ENCODE results near the gene PRPF19.

DNA sequence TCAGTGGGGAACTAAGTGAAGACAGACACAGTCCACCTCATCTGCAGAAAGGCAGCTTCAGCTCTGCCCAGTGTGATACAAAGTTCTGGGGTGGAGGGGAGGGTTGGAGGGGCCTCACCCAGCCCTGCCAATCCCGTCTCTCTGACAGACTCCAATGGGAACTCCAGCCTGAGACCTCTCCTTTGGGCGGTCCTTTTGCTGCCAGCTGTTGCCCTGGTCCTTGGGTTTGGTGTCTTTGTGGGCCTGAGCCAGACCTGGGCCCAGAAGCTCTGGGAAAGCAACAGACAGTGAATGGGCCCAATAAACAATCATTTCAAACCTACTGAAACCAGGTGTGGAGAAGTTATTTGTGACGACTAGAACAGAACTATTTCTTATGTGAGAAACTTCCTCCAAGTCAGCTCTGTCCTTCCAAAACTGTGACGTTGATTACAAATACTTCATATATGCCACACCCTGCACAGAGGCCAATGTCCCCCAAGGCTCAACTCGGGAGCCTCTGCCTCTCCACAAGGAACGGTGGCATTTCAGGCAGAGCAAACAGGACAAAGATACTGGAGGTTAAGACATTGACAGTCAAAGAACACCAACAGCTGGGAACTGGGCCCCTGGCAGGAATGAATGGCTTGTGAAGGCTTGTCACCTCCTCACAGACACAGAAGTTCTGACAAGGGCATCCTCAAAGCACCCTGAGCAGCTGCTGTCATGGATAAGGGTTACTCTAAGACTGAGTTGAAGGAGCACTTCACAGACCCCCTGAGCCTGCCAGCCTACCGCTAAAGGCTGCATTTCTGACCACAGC is 30.8 kb downstream of the PRPF19 start:
- TF ChIP-seq EP300 (IDR thresholded peaks at IDR 0.05), result no peak
- no peak for TF ChIP-seq POLR2A (IDR thresholded peaks at IDR 0.05)
